ENCODE measurements around the gene SAPCD2.

SAPCD2 gene

DNA sequence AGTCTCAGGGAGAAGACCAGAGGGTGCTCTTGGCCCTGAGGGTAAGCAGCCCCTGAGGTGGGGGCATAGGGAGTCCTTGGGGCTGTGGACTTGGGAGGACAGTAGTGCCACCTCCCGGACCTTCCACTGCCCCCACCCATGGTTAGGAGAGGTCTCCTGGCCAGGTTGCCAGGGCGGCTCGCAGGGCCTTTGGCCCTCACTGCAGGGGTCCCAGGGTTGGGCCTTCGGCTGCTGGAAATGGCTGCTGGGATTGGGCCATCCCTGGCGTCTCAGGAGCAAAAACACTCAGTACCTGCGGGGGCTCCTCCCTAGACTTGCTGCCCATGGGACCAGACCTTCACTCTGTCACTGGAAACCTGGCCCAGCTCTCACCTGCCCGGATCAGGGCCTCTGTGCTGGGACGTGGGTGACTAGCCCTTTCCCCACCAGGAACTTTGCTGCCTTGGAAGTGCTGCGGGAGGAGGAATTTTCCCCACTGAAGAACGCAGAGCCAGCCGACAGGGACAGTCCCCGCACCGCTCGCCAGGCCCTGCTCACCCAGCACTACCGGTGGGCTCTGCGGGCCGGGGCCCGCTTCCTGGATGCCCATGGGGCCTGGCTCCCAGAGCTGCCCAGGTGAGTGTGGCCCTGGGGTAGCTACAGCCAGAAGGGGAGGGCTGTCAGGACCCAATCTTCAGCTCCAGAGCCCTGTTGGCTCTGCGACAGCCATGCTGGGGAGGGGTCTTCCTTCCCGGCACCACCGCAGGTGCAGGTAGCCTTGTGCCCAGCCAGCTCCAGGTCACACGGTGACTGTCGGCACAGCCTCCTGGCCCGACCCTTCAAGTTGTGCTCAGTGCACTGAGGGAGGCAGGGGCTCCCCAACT, 10.1 kb upstream of the SAPCD2 start:
- Histone ChIP-seq H3K79me2 (ENCODE audit: low read length) (peaks cover 24% of the 10 kb centered on the region), H3K36me3 (replicated peaks; ENCODE audit: insufficient read depth, low read length) (peaks cover 3% of the 10 kb centered on the region; the same call in 1 of the 2 replicates), H2AFZ (ENCODE audit: low read length) (no peak overlapping the region), H3K4me3 (ENCODE audit: low read length) (no peak overlapping the region), H3K9me2 (replicated peaks; ENCODE audit: insufficient read depth, low read length) (no peaks in the 10 kb centered on the region), H3K27ac (ENCODE audit: low read length) (no peak overlapping the region), H3K9me3 (replicated peaks; ENCODE audit: insufficient read depth, low read length) (no peaks in the 10 kb centered on the region), H3K9ac (ENCODE audit: low read length) (no peak overlapping the region), H4K20me1 (ENCODE audit: insufficient read depth, low read length) (no peaks in the 10 kb centered on the region), H3K4me1 (ENCODE audit: low read length) (peaks cover 6% of the 10 kb centered on the region; the same call in 1 of the 2 replicates), H3K27me3 (replicated peaks; ENCODE audit: insufficient read depth, low read length) (no peaks in the 10 kb centered on the region), H3K4me2 (ENCODE audit: low read depth, low read length) (no peak overlapping the region), H3F3A (ENCODE audit: insufficient read depth, low read length) (peaks cover 11% of the 10 kb centered on the region; the same call in 1 of the 2 replicates)
- DNase-seq, result no peak
- no peak for TF ChIP-seq EZH2 (optimal IDR thresholded peaks at IDR 0.05; ENCODE audit: low read depth, low read length)
- TF ChIP-seq EZH2phosphoT487 (IDR thresholded peaks at IDR 0.05; ENCODE audit: low read length), result no peak
- TF ChIP-seq, protein P1, sequence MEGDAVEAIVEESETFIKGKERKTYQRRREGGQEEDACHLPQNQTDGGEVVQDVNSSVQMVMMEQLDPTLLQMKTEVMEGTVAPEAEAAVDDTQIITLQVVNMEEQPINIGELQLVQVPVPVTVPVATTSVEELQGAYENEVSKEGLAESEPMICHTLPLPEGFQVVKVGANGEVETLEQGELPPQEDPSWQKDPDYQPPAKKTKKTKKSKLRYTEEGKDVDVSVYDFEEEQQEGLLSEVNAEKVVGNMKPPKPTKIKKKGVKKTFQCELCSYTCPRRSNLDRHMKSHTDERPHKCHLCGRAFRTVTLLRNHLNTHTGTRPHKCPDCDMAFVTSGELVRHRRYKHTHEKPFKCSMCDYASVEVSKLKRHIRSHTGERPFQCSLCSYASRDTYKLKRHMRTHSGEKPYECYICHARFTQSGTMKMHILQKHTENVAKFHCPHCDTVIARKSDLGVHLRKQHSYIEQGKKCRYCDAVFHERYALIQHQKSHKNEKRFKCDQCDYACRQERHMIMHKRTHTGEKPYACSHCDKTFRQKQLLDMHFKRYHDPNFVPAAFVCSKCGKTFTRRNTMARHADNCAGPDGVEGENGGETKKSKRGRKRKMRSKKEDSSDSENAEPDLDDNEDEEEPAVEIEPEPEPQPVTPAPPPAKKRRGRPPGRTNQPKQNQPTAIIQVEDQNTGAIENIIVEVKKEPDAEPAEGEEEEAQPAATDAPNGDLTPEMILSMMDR (IDR thresholded peaks at IDR 0.05; ENCODE audit: low read length), result no peak

- H3K27me3 ChIP-seq (replicated peaks; ENCODE audit: insufficient read depth, low read length), result no peaks in the 10 kb centered on the region
- peaks cover 11% of the 10 kb centered on the region; the same call in 1 of the 2 replicates for H3F3A ChIP-seq (ENCODE audit: insufficient read depth, low read length)
- no peaks in the 10 kb centered on the region for H3K9me2 ChIP-seq (replicated peaks; ENCODE audit: insufficient read depth, low read length)
- H2AFZ ChIP-seq (ENCODE audit: low read length), result no peak overlapping the region
- no peak overlapping the region for H3K4me2 ChIP-seq (ENCODE audit: low read depth, low read length)
- 0 out of 2 replicates have a peak, but pooled peaks cover 5% of the 10 kb centered on the region for H3K4me1 ChIP-seq (ENCODE audit: low read length)
- DNase-seq, result no peak
- peaks cover 24% of the 10 kb centered on the region for H3K79me2 ChIP-seq (ENCODE audit: low read length)
- H3K9me3 ChIP-seq (replicated peaks; ENCODE audit: insufficient read depth, low read length), result no peaks in the 10 kb centered on the region
- no peak overlapping the region for H3K27ac ChIP-seq (ENCODE audit: low read length)
- no peaks in the 10 kb centered on the region for H4K20me1 ChIP-seq (ENCODE audit: insufficient read depth, low read length)
- H3K9ac ChIP-seq (ENCODE audit: low read length), result no peak overlapping the region
- no peak for TF ChIP-seq EZH2phosphoT487 (IDR thresholded peaks at IDR 0.05; ENCODE audit: low read length)
- TF ChIP-seq EZH2 (optimal IDR thresholded peaks at IDR 0.05; ENCODE audit: low read depth, low read length), result no peak
- TF ChIP-seq, protein P1 (IDR thresholded peaks at IDR 0.05; ENCODE audit: low read length), result no peak
- peaks cover 3% of the 10 kb centered on the region; the same call in 1 of the 2 replicates for H3K36me3 ChIP-seq (replicated peaks; ENCODE audit: insufficient read depth, low read length)
- no peak overlapping the region for H3K4me3 ChIP-seq (ENCODE audit: low read length)
Measured at GRCh38 chr9:137079401-137079787, 9.0 kb upstream of the SAPCD2 start.

DNA sequence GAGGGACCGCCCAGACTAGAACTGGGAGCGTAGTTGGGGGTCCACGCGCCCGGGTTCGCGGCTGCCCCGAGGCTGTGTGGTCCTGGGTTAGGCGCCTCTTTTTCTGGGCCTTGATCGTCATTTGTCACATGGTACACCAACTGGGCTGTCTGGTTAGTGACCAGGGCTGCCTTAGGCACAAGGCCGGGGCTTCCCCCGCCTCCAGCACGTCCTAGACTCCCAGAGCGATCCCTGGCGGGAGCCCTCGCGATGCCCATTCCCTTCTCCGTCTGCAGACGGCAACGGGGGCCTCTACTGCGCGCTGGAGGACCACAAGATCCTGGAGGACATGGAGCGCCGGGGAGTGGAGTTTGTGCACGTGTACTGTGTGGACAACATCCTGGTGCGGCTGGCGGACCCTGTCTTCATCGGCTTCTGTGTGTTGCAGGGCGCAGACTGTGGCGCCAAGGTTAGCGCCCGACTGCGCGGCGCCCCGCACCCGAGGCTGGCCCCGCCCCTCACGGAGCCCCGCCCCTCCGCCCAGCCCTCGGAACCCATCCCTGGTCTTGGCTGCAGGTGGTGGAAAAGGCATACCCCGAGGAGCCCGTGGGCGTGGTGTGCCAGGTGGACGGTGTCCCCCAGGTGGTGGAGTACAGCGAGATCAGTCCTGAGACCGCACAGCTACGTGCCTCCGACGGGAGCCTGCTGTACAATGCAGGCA, 8.5 kb upstream of the SAPCD2 start:
- 0 out of 2 replicates have a peak, but pooled peaks cover 5% of the 10 kb centered on the region for H3K4me1 ChIP-seq (ENCODE audit: low read length)
- no peak overlapping the region for H2AFZ ChIP-seq (ENCODE audit: low read length)
- DNase-seq, result no peak
- H3K9me3 ChIP-seq (replicated peaks; ENCODE audit: insufficient read depth, low read length), result no peaks in the 10 kb centered on the region
- H4K20me1 ChIP-seq (ENCODE audit: insufficient read depth, low read length), result no peaks in the 10 kb centered on the region
- H3K27me3 ChIP-seq (replicated peaks; ENCODE audit: insufficient read depth, low read length), result no peaks in the 10 kb centered on the region
- peak overlapping the region; percentile 92; the same call in 1 of the 2 replicates for H3K4me2 ChIP-seq (ENCODE audit: low read depth, low read length)
- no peak overlapping the region for H3K27ac ChIP-seq (ENCODE audit: low read length)
- no peaks in the 10 kb centered on the region for H3K9me2 ChIP-seq (replicated peaks; ENCODE audit: insufficient read depth, low read length)
- H3K36me3 ChIP-seq (replicated peaks; ENCODE audit: insufficient read depth, low read length), result peaks cover 3% of the 10 kb centered on the region; the same call in 1 of the 2 replicates
- TF ChIP-seq, protein P1 (IDR thresholded peaks at IDR 0.05; ENCODE audit: low read length), result no peak
- no peak for TF ChIP-seq EZH2phosphoT487 (IDR thresholded peaks at IDR 0.05; ENCODE audit: low read length)
- no peak for TF ChIP-seq EZH2 (optimal IDR thresholded peaks at IDR 0.05; ENCODE audit: low read depth, low read length)
- H3K9ac ChIP-seq (ENCODE audit: low read length), result no peak overlapping the region
- H3K4me3 ChIP-seq (ENCODE audit: low read length), result peak overlapping the region; percentile 81; the same call in 1 of the 2 replicates
- H3F3A ChIP-seq (ENCODE audit: insufficient read depth, low read length), result peaks cover 10% of the 10 kb centered on the region; the same call in 1 of the 2 replicates
- peaks cover 24% of the 10 kb centered on the region for H3K79me2 ChIP-seq (ENCODE audit: low read length)

All from MM.1S (cell line).